ENCODE data around the gene FANCE.

GRCh38 chr6:35473075-35473849 lies 21.1 kb downstream of the FANCE start:
- TF ChIP-seq POLR2A (IDR thresholded peaks at IDR 0.05): no peak
- TF ChIP-seq CTCF (IDR thresholded peaks at IDR 0.05): no peak
